Measurements from ENCODE around the gene SELENOH.
A peak's percentile ranks its signal among the peaks of the same experiment; 100 is the strongest.
"Not testable (repeated sequence)": the region's sequence is repeated elsewhere in the genome, so short reads cannot be mapped to it uniquely, and the experiment has no call there.

The SELENOH gene

GRCh38 chr11:57712256-57713150, 28.8 kb upstream of the SELENOH start, which contains the start of gene TMX2:
TSS of gene TMX2 (plus strand) at chr11:57712593. CDS start at chr11:57712619, 26 bp downstream.
- H3K4me1 ChIP-seq (ENCODE audit: control insufficient read depth in 5 of 5, insufficient read depth in 5 of 5, low read length in 5 of 5) = peaks cover 3 to 39% (median 34%) of the 10 kb centered on the region in 5 donors
- peak within 1 kb of the TSS; percentile 48 to 99 (median 94) for H3K9ac ChIP-seq (ENCODE audit: low read length in 5 of 5)
- H3K27me3 ChIP-seq (ENCODE audit: control insufficient read depth in 5 of 5, insufficient read depth in 4 of 5, low read length in 5 of 5) = no peaks in the 10 kb centered on the region
- H3K27ac ChIP-seq (ENCODE audit: low read depth, low read length) = peak within 1 kb of the TSS; percentile 84
- H3K4me3 ChIP-seq (ENCODE audit: low read depth in 1 of 5, low read length in 5 of 5) = peak within 1 kb of the TSS; percentile 97 to 100 (median 100)
- no peaks in the 10 kb centered on the region for H3K36me3 ChIP-seq (ENCODE audit: control insufficient read depth in 5 of 5, insufficient read depth in 5 of 5, low read length in 5 of 5)
- no peaks in the 10 kb centered on the region for H3K9me3 ChIP-seq (ENCODE audit: control insufficient read depth in 5 of 5, low read length in 5 of 5)

GRCh38 chr11:57713835-57714234, 27.5 kb upstream of the SELENOH start:
- Histone ChIP-seq H3K9me3 (ENCODE audit: control insufficient read depth in 5 of 5, low read length in 5 of 5) (no peaks in the 10 kb centered on the region), H3K9ac (ENCODE audit: low read length in 5 of 5) (peak overlapping the region in 3 of 5 donors; percentile 91 to 99 (median 97)), H3K4me1 (ENCODE audit: control insufficient read depth in 5 of 5, insufficient read depth in 5 of 5, low read length in 5 of 5) (peaks cover 3 to 39% (median 34%) of the 10 kb centered on the region in 5 donors), H3K4me3 (ENCODE audit: low read depth in 1 of 5, low read length in 5 of 5) (peak overlapping the region; percentile 97 to 100 (median 100)), H3K36me3 (ENCODE audit: control insufficient read depth in 5 of 5, insufficient read depth in 5 of 5, low read length in 5 of 5) (peaks cover 0 to 7% (median 0%) of the 10 kb centered on the region in 5 donors), H3K27ac (ENCODE audit: low read depth, low read length) (no peak overlapping the region), H3K27me3 (ENCODE audit: control insufficient read depth in 5 of 5, insufficient read depth in 4 of 5, low read length in 5 of 5) (no peaks in the 10 kb centered on the region)

- H3K9ac ChIP-seq (ENCODE audit: low read length in 5 of 5); H3K27ac ChIP-seq (ENCODE audit: low read depth, low read length); H3K4me3 ChIP-seq (ENCODE audit: low read depth in 1 of 5, low read length in 5 of 5); H3K9me3 ChIP-seq (ENCODE audit: control insufficient read depth in 5 of 5, low read length in 5 of 5); H3K27me3 ChIP-seq (ENCODE audit: control insufficient read depth in 5 of 5, insufficient read depth in 4 of 5, low read length in 5 of 5): not testable (repeated sequence)
- peaks cover 3 to 23% (median 21%) of the 10 kb centered on the region in 5 donors for H3K4me1 ChIP-seq (ENCODE audit: control insufficient read depth in 5 of 5, insufficient read depth in 5 of 5, low read length in 5 of 5)
- H3K36me3 ChIP-seq (ENCODE audit: control insufficient read depth in 5 of 5, insufficient read depth in 5 of 5, low read length in 5 of 5) = peaks cover 0 to 12% (median 4%) of the 10 kb centered on the region in 5 donors
These were observed 24.6 kb upstream of the SELENOH start for GRCh38 chr11:57716726-57717125.

- H3K4me1 ChIP-seq (ENCODE audit: control insufficient read depth in 5 of 5, insufficient read depth in 5 of 5, low read length in 5 of 5) = no peaks in the 10 kb centered on the region
- no peaks in the 10 kb centered on the region for H3K27me3 ChIP-seq (ENCODE audit: control insufficient read depth in 5 of 5, insufficient read depth in 4 of 5, low read length in 5 of 5)
- no peak overlapping the region for H3K4me3 ChIP-seq (ENCODE audit: low read depth in 1 of 5, low read length in 5 of 5)
These were observed 14.1 kb upstream of the SELENOH start for GRCh38 chr11:57727185-57727584.

GRCh38 chr11:57728829-57729228, 12.5 kb upstream of the SELENOH start:
- no peak overlapping the region for H3K4me3 ChIP-seq (ENCODE audit: low read depth in 1 of 5, low read length in 5 of 5)
- H3K9ac ChIP-seq (ENCODE audit: low read length in 5 of 5) = no peak overlapping the region
- H3K9me3 ChIP-seq (ENCODE audit: control insufficient read depth in 5 of 5, low read length in 5 of 5) = no peaks in the 10 kb centered on the region
- H3K4me1 ChIP-seq (ENCODE audit: control insufficient read depth in 5 of 5, insufficient read depth in 5 of 5, low read length in 5 of 5) = no peaks in the 10 kb centered on the region
- H3K36me3 ChIP-seq (ENCODE audit: control insufficient read depth in 5 of 5, insufficient read depth in 5 of 5, low read length in 5 of 5) = peaks cover 0 to 2% (median 0%) of the 10 kb centered on the region in 5 donors
- H3K27ac ChIP-seq (ENCODE audit: low read depth, low read length) = no peak overlapping the region
- H3K27me3 ChIP-seq (ENCODE audit: control insufficient read depth in 5 of 5, insufficient read depth in 4 of 5, low read length in 5 of 5) = no peaks in the 10 kb centered on the region

More at GRCh38 chr11:57727185-57727584, 14.1 kb upstream of the SELENOH start:
- H3K9ac ChIP-seq (ENCODE audit: low read length in 5 of 5) = no peak overlapping the region
- no peaks in the 10 kb centered on the region for H3K9me3 ChIP-seq (ENCODE audit: control insufficient read depth in 5 of 5, low read length in 5 of 5)
- no peak overlapping the region for H3K27ac ChIP-seq (ENCODE audit: low read depth, low read length)
- H3K36me3 ChIP-seq (ENCODE audit: control insufficient read depth in 5 of 5, insufficient read depth in 5 of 5, low read length in 5 of 5) = peaks cover 0 to 2% (median 0%) of the 10 kb centered on the region in 5 donors

GRCh38 chr11:57729479-57729878, 11.8 kb upstream of the SELENOH start:
- Histone ChIP-seq H3K36me3 (ENCODE audit: control insufficient read depth in 5 of 5, insufficient read depth in 5 of 5, low read length in 5 of 5) (peaks cover 0 to 2% (median 0%) of the 10 kb centered on the region in 5 donors), H3K27ac (ENCODE audit: low read depth, low read length) (no peak overlapping the region), H3K4me1 (ENCODE audit: control insufficient read depth in 5 of 5, insufficient read depth in 5 of 5, low read length in 5 of 5) (no peaks in the 10 kb centered on the region), H3K4me3 (ENCODE audit: low read depth in 1 of 5, low read length in 5 of 5) (no peak overlapping the region), H3K9ac (ENCODE audit: low read length in 5 of 5) (no peak overlapping the region), H3K27me3 (ENCODE audit: control insufficient read depth in 5 of 5, insufficient read depth in 4 of 5, low read length in 5 of 5) (no peaks in the 10 kb centered on the region), H3K9me3 (ENCODE audit: control insufficient read depth in 5 of 5, low read length in 5 of 5) (no peaks in the 10 kb centered on the region)

GRCh38 chr11:57732661-57733060, 8.6 kb upstream of the SELENOH start:
- no peak overlapping the region for H3K27ac ChIP-seq (ENCODE audit: low read depth, low read length)
- H3K4me3 ChIP-seq (ENCODE audit: low read depth in 1 of 5, low read length in 5 of 5) = no peak overlapping the region
- no peaks in the 10 kb centered on the region for H3K4me1 ChIP-seq (ENCODE audit: control insufficient read depth in 5 of 5, insufficient read depth in 5 of 5, low read length in 5 of 5)
- no peaks in the 10 kb centered on the region for H3K27me3 ChIP-seq (ENCODE audit: control insufficient read depth in 5 of 5, insufficient read depth in 4 of 5, low read length in 5 of 5)
- peaks cover 3 to 7% (median 4%) of the 10 kb centered on the region in 5 donors for H3K36me3 ChIP-seq (ENCODE audit: control insufficient read depth in 5 of 5, insufficient read depth in 5 of 5, low read length in 5 of 5)
- H3K9me3 ChIP-seq (ENCODE audit: control insufficient read depth in 5 of 5, low read length in 5 of 5) = no peaks in the 10 kb centered on the region
- no peak overlapping the region for H3K9ac ChIP-seq (ENCODE audit: low read length in 5 of 5)

GRCh38 chr11:57735619-57736298, 5.5 kb upstream of the SELENOH start:
- no peak overlapping the region for H3K9ac ChIP-seq (ENCODE audit: low read length in 5 of 5)
- no peak overlapping the region for H3K4me3 ChIP-seq (ENCODE audit: low read depth in 1 of 5, low read length in 5 of 5)
- peaks cover 11 to 23% (median 21%) of the 10 kb centered on the region in 5 donors for H3K36me3 ChIP-seq (ENCODE audit: control insufficient read depth in 5 of 5, insufficient read depth in 5 of 5, low read length in 5 of 5)
- H3K9me3 ChIP-seq (ENCODE audit: control insufficient read depth in 5 of 5, low read length in 5 of 5) = no peaks in the 10 kb centered on the region
- no peak overlapping the region for H3K27ac ChIP-seq (ENCODE audit: low read depth, low read length)
- peaks cover 0 to 4% (median 2%) of the 10 kb centered on the region in 5 donors for H3K4me1 ChIP-seq (ENCODE audit: control insufficient read depth in 5 of 5, insufficient read depth in 5 of 5, low read length in 5 of 5)
- no peaks in the 10 kb centered on the region for H3K27me3 ChIP-seq (ENCODE audit: control insufficient read depth in 5 of 5, insufficient read depth in 4 of 5, low read length in 5 of 5)

- H3K27me3 ChIP-seq (ENCODE audit: control insufficient read depth in 5 of 5, insufficient read depth in 4 of 5, low read length in 5 of 5) = no peaks in the 10 kb centered on the region
- no peaks in the 10 kb centered on the region for H3K9me3 ChIP-seq (ENCODE audit: control insufficient read depth in 5 of 5, low read length in 5 of 5)
- H3K27ac ChIP-seq (ENCODE audit: low read depth, low read length) = peak overlapping the region; percentile 89
- H3K9ac ChIP-seq (ENCODE audit: low read length in 5 of 5) = peak overlapping the region; percentile 88 to 98 (median 93)
- peak overlapping the region; percentile 81 to 96 (median 86) for H3K4me3 ChIP-seq (ENCODE audit: low read depth in 1 of 5, low read length in 5 of 5)
- peaks cover 11 to 66% (median 50%) of the 10 kb centered on the region in 5 donors for H3K36me3 ChIP-seq (ENCODE audit: control insufficient read depth in 5 of 5, insufficient read depth in 5 of 5, low read length in 5 of 5)
- H3K4me1 ChIP-seq (ENCODE audit: control insufficient read depth in 5 of 5, insufficient read depth in 5 of 5, low read length in 5 of 5) = peaks cover 6 to 30% (median 21%) of the 10 kb centered on the region in 5 donors
These were observed 779 bp downstream of the SELENOH start for GRCh38 chr11:57742087-57742452.

GRCh38 chr11:57744357-57744756, 3.1 kb downstream of the SELENOH start:
- Histone ChIP-seq H3K27me3 (ENCODE audit: control insufficient read depth in 5 of 5, insufficient read depth in 4 of 5, low read length in 5 of 5) (no peaks in the 10 kb centered on the region), H3K36me3 (ENCODE audit: control insufficient read depth in 5 of 5, insufficient read depth in 5 of 5, low read length in 5 of 5) (peaks cover 0 to 52% (median 33%) of the 10 kb centered on the region in 5 donors), H3K27ac (ENCODE audit: low read depth, low read length) (no peak overlapping the region), H3K4me1 (ENCODE audit: control insufficient read depth in 5 of 5, insufficient read depth in 5 of 5, low read length in 5 of 5) (peaks cover 6 to 30% (median 21%) of the 10 kb centered on the region in 5 donors), H3K4me3 (ENCODE audit: low read depth in 1 of 5, low read length in 5 of 5) (no peak overlapping the region), H3K9me3 (ENCODE audit: control insufficient read depth in 5 of 5, low read length in 5 of 5) (no peaks in the 10 kb centered on the region), H3K9ac (ENCODE audit: low read length in 5 of 5) (peak overlapping the region in 1 of 5 donors; percentile 1)
